ENCODE results near the gene KIF15. TPM values are rescaled to one million over a fixed set of nuclear protein-coding genes. Genes with fewer than 3 reads are reported as not detected.

The KIF15 gene
- total and polyA plus RNA-seq, 5 donors from 2014 or later = 0.27 to 1.1 (median 0.77) TPM

DNA sequence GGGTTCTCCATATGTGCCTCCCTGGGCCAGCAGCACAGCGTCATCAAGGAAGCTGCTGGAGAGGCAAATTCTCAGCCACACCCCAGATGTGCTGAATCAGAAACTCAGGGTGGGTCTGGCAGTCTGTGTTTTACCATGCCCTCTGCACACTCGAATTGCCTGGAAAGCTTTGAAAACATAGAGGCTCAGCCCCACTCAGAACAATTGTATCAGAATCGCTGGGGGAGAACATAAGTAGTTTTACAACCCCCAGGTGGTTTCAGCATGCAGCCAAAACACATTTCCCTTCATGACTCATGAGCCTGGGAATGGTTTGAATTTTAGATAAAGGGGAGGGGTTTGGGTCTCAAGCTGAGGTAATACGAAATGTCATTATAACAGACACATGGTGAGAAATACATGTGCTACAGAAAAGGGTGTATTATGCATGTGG lies 122.4 kb downstream of the KIF15 start:
- no peaks in the 10 kb centered on the region for H3K4me1 Mint-ChIP-seq

GRCh38 chr3:44885618-44886017 lies 124.0 kb downstream of the KIF15 start:
- Mint-ChIP-seq H3K4me3 (no peak overlapping the region), H3K9me3 (no peaks in the 10 kb centered on the region), H3K36me3 (no peaks in the 10 kb centered on the region), H3K4me1 (no peaks in the 10 kb centered on the region), H3K27me3 (peaks cover 14% of the 10 kb centered on the region), H3K27ac (no peak overlapping the region)
- H3K9me3 ChIP-seq (ENCODE audit: control insufficient read depth in 2 of 2, low read length in 2 of 2) = no peaks in the 10 kb centered on the region
- no peaks in the 10 kb centered on the region for H3K36me3 ChIP-seq (ENCODE audit: control insufficient read depth, insufficient read depth, low read length)
- no peaks in the 10 kb centered on the region for H3K27me3 ChIP-seq (ENCODE audit: control insufficient read depth, insufficient read depth, low read length)
- no peak for ATAC-seq (ENCODE audit: low read depth in 2 of 2)
- H3K27ac ChIP-seq (ENCODE audit: insufficient read depth, low read length, poor library complexity, severe bottlenecking) = no peak overlapping the region
- DNase-seq = no peak
- no peaks in the 10 kb centered on the region for H3K4me1 ChIP-seq (ENCODE audit: control insufficient read depth, insufficient read depth, low read length, poor library complexity, severe bottlenecking)
- no peak overlapping the region for H3K4me3 ChIP-seq (ENCODE audit: low read depth, low read length)

More for the DNA sequence above, 122.4 kb downstream of the KIF15 start:
- Mint-ChIP-seq H3K27me3 (peaks cover 6% of the 10 kb centered on the region), H3K4me3 (no peak overlapping the region), H3K36me3 (no peaks in the 10 kb centered on the region), H3K27ac (no peak overlapping the region), H3K9me3 (no peaks in the 10 kb centered on the region)
- H3K27ac ChIP-seq (ENCODE audit: insufficient read depth, low read length, poor library complexity, severe bottlenecking) = no peak overlapping the region
- H3K27me3 ChIP-seq (ENCODE audit: control insufficient read depth, insufficient read depth, low read length) = no peaks in the 10 kb centered on the region
- no peak overlapping the region for H3K4me3 ChIP-seq (ENCODE audit: low read depth, low read length)
- no peaks in the 10 kb centered on the region for H3K9me3 ChIP-seq (ENCODE audit: control insufficient read depth in 2 of 2, low read length in 2 of 2)
- H3K4me1 ChIP-seq (ENCODE audit: control insufficient read depth, insufficient read depth, low read length, poor library complexity, severe bottlenecking) = no peaks in the 10 kb centered on the region
- H3K36me3 ChIP-seq (ENCODE audit: control insufficient read depth, insufficient read depth, low read length) = no peaks in the 10 kb centered on the region
- ATAC-seq (ENCODE audit: low read depth in 2 of 2) (no peak), DNase-seq (no peak)

- Histone ChIP-seq H3K4me1 (ENCODE audit: control insufficient read depth, insufficient read depth, low read length, poor library complexity, severe bottlenecking) (no peaks in the 10 kb centered on the region), H3K27ac (ENCODE audit: insufficient read depth, low read length, poor library complexity, severe bottlenecking) (no peak overlapping the region), H3K9me3 (ENCODE audit: control insufficient read depth in 2 of 2, low read length in 2 of 2) (no peaks in the 10 kb centered on the region), H3K36me3 (ENCODE audit: control insufficient read depth, insufficient read depth, low read length) (no peaks in the 10 kb centered on the region), H3K27me3 (ENCODE audit: control insufficient read depth, insufficient read depth, low read length) (no peaks in the 10 kb centered on the region), H3K4me3 (ENCODE audit: low read depth, low read length) (no peak overlapping the region)
- Mint-ChIP-seq H3K27me3 (peaks cover 15% of the 10 kb centered on the region), H3K9me3 (no peaks in the 10 kb centered on the region), H3K27ac (no peak overlapping the region), H3K36me3 (no peaks in the 10 kb centered on the region), H3K4me1 (peaks cover 0 to 3% (median 0%) of the 10 kb centered on the region in 4 donors), H3K4me3 (no peak overlapping the region)
- no peak for DNase-seq
- no peak for ATAC-seq (ENCODE audit: low read depth in 2 of 2)
Observed at GRCh38 chr3:44886561-44886960, 125.0 kb downstream of the KIF15 start.

DNA sequence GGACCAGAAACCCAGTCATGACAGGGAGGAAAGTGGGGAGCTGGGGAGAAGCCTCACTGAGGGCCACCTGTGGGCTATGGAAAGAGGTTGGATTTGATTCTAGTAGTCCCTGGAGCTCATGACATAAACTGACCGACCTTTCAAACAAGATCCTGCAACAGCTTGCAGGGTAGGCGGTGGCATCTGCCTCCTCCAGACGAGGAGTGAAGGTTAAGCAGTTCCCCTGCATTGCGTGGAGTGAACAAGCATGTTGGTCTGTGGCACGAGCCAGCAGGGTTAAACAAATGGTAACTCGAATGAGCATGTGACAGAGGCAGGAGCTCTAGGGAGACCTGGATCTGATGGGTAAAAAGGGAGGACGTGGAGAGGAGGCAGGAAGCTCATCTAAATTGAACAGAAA lies 125.5 kb downstream of the KIF15 start:
- Histone ChIP-seq H3K27ac (ENCODE audit: insufficient read depth, low read length, poor library complexity, severe bottlenecking) (no peak overlapping the region), H3K4me1 (ENCODE audit: control insufficient read depth, insufficient read depth, low read length, poor library complexity, severe bottlenecking) (no peaks in the 10 kb centered on the region), H3K4me3 (ENCODE audit: low read depth, low read length) (no peak overlapping the region), H3K27me3 (ENCODE audit: control insufficient read depth, insufficient read depth, low read length) (no peaks in the 10 kb centered on the region), H3K9me3 (ENCODE audit: control insufficient read depth in 2 of 2, low read length in 2 of 2) (no peaks in the 10 kb centered on the region), H3K36me3 (ENCODE audit: control insufficient read depth, insufficient read depth, low read length) (no peaks in the 10 kb centered on the region)
- ATAC-seq (ENCODE audit: low read depth in 2 of 2) (no peak), DNase-seq (no peak)
- Mint-ChIP-seq H3K4me1 (peaks cover 0 to 3% (median 0%) of the 10 kb centered on the region in 4 donors), H3K9me3 (no peaks in the 10 kb centered on the region), H3K27me3 (peaks cover 14% of the 10 kb centered on the region), H3K4me3 (no peak overlapping the region), H3K27ac (no peak overlapping the region), H3K36me3 (no peaks in the 10 kb centered on the region)

DNA sequence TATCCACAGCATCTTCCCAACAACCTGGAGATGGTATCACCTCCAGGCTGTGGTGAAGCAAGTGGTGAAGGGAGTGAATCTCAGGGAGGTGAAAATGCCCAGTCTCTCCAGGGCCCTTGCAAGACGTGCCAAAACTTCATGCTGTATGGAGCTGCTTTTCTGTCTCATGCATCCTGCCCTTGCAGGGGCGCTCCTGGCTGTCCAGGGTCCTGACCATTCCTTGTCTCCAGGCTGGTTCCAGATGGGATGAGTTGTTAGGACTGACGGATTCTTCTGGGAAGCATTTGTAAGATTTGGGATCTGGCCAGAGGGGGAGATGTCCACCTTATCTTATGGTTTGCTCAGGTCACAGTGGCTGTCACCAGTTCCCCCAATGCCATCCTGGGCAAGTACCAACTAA lies 128.7 kb downstream of the KIF15 start:
- H3K9me3 Mint-ChIP-seq = no peaks in the 10 kb centered on the region

DNA sequence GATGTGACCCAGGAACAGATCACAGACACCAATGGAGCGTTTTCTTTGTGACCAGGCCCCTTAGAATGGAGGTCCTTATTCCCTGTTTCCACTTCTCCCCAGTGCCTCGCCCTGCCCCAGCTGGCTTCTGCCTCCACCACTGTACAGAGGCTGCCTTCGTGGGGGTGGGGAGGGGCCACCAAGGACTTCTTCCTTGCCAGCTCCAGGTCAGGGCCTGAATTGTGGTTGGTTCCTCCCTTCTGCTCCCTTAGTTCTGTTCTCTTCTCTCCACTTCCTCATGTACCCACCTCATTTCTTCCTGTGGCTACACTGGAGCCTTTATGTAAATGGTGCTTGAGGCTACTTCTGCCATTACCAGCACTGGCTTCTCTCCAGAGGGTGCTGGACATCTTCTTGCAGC lies 129.3 kb downstream of the KIF15 start:
- Mint-ChIP-seq H3K36me3 (no peaks in the 10 kb centered on the region), H3K9me3 (no peaks in the 10 kb centered on the region), H3K27ac (no peak overlapping the region), H3K4me1 (peaks cover 0 to 3% (median 0%) of the 10 kb centered on the region in 4 donors), H3K4me3 (no peak overlapping the region), H3K27me3 (peaks cover 14% of the 10 kb centered on the region)
- Histone ChIP-seq H3K27me3 (ENCODE audit: control insufficient read depth, insufficient read depth, low read length) (no peaks in the 10 kb centered on the region), H3K9me3 (ENCODE audit: control insufficient read depth in 2 of 2, low read length in 2 of 2) (no peaks in the 10 kb centered on the region), H3K4me1 (ENCODE audit: control insufficient read depth, insufficient read depth, low read length, poor library complexity, severe bottlenecking) (no peaks in the 10 kb centered on the region), H3K4me3 (ENCODE audit: low read depth, low read length) (no peak overlapping the region), H3K27ac (ENCODE audit: insufficient read depth, low read length, poor library complexity, severe bottlenecking) (no peak overlapping the region), H3K36me3 (ENCODE audit: control insufficient read depth, insufficient read depth, low read length) (no peaks in the 10 kb centered on the region)
- no peak for ATAC-seq (ENCODE audit: low read depth in 2 of 2)
- DNase-seq = no peak

More for the DNA sequence above, 128.7 kb downstream of the KIF15 start:
- H3K27me3 Mint-ChIP-seq = peaks cover 14% of the 10 kb centered on the region
- no peak overlapping the region for H3K4me3 Mint-ChIP-seq
- H3K36me3 Mint-ChIP-seq = no peaks in the 10 kb centered on the region
- no peak for ATAC-seq (ENCODE audit: low read depth in 2 of 2)
- H3K4me1 Mint-ChIP-seq = peaks cover 0 to 3% (median 0%) of the 10 kb centered on the region in 4 donors
- no peaks in the 10 kb centered on the region for H3K9me3 ChIP-seq (ENCODE audit: control insufficient read depth in 2 of 2, low read length in 2 of 2)
- H3K4me3 ChIP-seq (ENCODE audit: low read depth, low read length) = no peak overlapping the region
- H3K27ac Mint-ChIP-seq = no peak overlapping the region
- H3K27ac ChIP-seq (ENCODE audit: insufficient read depth, low read length, poor library complexity, severe bottlenecking) = no peak overlapping the region
- no peak for DNase-seq
- no peaks in the 10 kb centered on the region for H3K27me3 ChIP-seq (ENCODE audit: control insufficient read depth, insufficient read depth, low read length)
- H3K4me1 ChIP-seq (ENCODE audit: control insufficient read depth, insufficient read depth, low read length, poor library complexity, severe bottlenecking) = no peaks in the 10 kb centered on the region
- no peaks in the 10 kb centered on the region for H3K36me3 ChIP-seq (ENCODE audit: control insufficient read depth, insufficient read depth, low read length)

GRCh38 chr3:44892689-44893088 lies 131.1 kb downstream of the KIF15 start:
- DNase-seq (no peak), ATAC-seq (ENCODE audit: low read depth in 2 of 2) (no peak)
- Mint-ChIP-seq H3K36me3 (no peaks in the 10 kb centered on the region), H3K9me3 (no peaks in the 10 kb centered on the region), H3K27ac (no peak overlapping the region), H3K4me1 (peaks cover 0 to 3% (median 0%) of the 10 kb centered on the region in 4 donors), H3K4me3 (no peak overlapping the region), H3K27me3 (peaks cover 16% of the 10 kb centered on the region)
- H3K27me3 ChIP-seq (ENCODE audit: control insufficient read depth, insufficient read depth, low read length) = no peaks in the 10 kb centered on the region
- H3K4me3 ChIP-seq (ENCODE audit: low read depth, low read length) = no peak overlapping the region
- no peak overlapping the region for H3K27ac ChIP-seq (ENCODE audit: insufficient read depth, low read length, poor library complexity, severe bottlenecking)
- no peaks in the 10 kb centered on the region for H3K4me1 ChIP-seq (ENCODE audit: control insufficient read depth, insufficient read depth, low read length, poor library complexity, severe bottlenecking)
- H3K9me3 ChIP-seq (ENCODE audit: control insufficient read depth in 2 of 2, low read length in 2 of 2) = no peaks in the 10 kb centered on the region
- no peaks in the 10 kb centered on the region for H3K36me3 ChIP-seq (ENCODE audit: control insufficient read depth, insufficient read depth, low read length)

DNA sequence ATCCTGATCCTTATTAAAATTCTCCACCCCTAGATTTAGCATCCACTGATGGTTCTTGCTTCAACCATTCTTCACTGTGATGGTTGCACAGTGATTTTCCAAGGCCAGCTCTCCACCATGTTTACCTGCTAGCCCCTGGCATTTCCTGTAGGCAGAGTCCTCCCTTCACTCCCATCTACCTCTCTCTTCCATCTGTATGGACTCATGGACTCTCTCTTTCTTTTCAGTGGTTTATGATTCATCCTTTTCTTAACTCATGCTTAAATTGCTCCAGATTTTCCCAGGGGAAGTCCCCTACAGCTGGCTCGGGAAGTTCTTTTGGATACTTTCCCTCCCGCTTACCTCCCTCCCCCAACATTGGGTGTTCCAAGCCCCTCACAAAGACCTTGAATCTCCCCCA lies 131.5 kb downstream of the KIF15 start:
- Mint-ChIP-seq H3K9me3 (no peaks in the 10 kb centered on the region), H3K36me3 (no peaks in the 10 kb centered on the region), H3K27me3 (peaks cover 20% of the 10 kb centered on the region), H3K4me1 (peaks cover 0 to 3% (median 0%) of the 10 kb centered on the region in 4 donors), H3K27ac (no peak overlapping the region), H3K4me3 (no peak overlapping the region)
- no peaks in the 10 kb centered on the region for H3K36me3 ChIP-seq (ENCODE audit: control insufficient read depth, insufficient read depth, low read length)
- H3K9me3 ChIP-seq (ENCODE audit: control insufficient read depth in 2 of 2, low read length in 2 of 2) = no peaks in the 10 kb centered on the region
- no peak overlapping the region for H3K4me3 ChIP-seq (ENCODE audit: low read depth, low read length)
- DNase-seq (no peak), ATAC-seq (ENCODE audit: low read depth in 2 of 2) (no peak)
- no peaks in the 10 kb centered on the region for H3K4me1 ChIP-seq (ENCODE audit: control insufficient read depth, insufficient read depth, low read length, poor library complexity, severe bottlenecking)
- H3K27me3 ChIP-seq (ENCODE audit: control insufficient read depth, insufficient read depth, low read length) = no peaks in the 10 kb centered on the region
- H3K27ac ChIP-seq (ENCODE audit: insufficient read depth, low read length, poor library complexity, severe bottlenecking) = no peak overlapping the region
